Tibial artery (tissue), 4 donors: Measurements from ENCODE around the gene P2RX5.
A peak's percentile ranks its signal among the peaks of the same experiment; 100 is the strongest.

Source experiments
- DNase-seq, 2 donors: peaks; one replicate each; pipeline ENCODE4 v3.0.0-alpha.2; 2019
- H3K27ac ChIP-seq, 2 donors: fragments of 200-600 bp; sonication (generic) in 1 of 2; 1 replicate in 1 of 2; 2 replicates in 1 of 2; pipeline ENCODE4 v1.5.1; 2018 to 2019; ENCODE audit warnings: mild to moderate bottlenecking in 1 of 2
- H3K27me3 ChIP-seq, 2 donors: fragments of 200-600 bp; sonication (generic) in 1 of 2; one replicate each; pipeline versions ENCODE4 v1.5.1 to v1.6.0; 2016 to 2019
- H3K36me3 ChIP-seq, 3 donors: fragments of 200-600 bp; sonication (generic) in 2 of 3; one replicate each; pipeline ENCODE4 v1.5.1; 2016 to 2019; ENCODE audit warnings: mild to moderate bottlenecking in 2 of 3
- H3K4me1 ChIP-seq, 4 donors: fragments of 200-600 bp; sonication (generic) in 2 of 4; 1 replicate in 3 of 4; 2 replicates in 1 of 4; pipeline ENCODE4 v1.5.1; 2016 to 2019
- H3K4me3 ChIP-seq, 2 donors: fragments of 200-600 bp; sonication (generic) in 1 of 2; 1 replicate in 1 of 2; 2 replicates in 1 of 2; pipeline ENCODE4 v1.5.1; 2018 to 2019; ENCODE audit warnings: mild to moderate bottlenecking in 2 of 2
- H3K9me3 ChIP-seq, 3 donors: fragments of 200-600 bp; sonication (generic) in 1 of 3; one replicate each; pipeline ENCODE4 v1.5.1; 2016 to 2019
- CTCF ChIP-seq, 2 experiments: fragments of 200-600 bp in 1 of 2; fragments of 450-650 bp in 1 of 2; IDR thresholded peaks; one replicate each; pipeline ENCODE4 v1.5.1; 2017 to 2019; ENCODE audit warnings: antibody characterized with exemption in 2 of 2, mild to moderate bottlenecking in 1 of 2, moderate library complexity in 1 of 2
- intact Hi-C: fragments of 100-400 bp; cut with DNase I; formaldehyde crosslinking; loops from one replicate; pipeline ENCODE4 v1.15.0; 2023; ENCODE audit warnings: low total_unique reads

P2RX5 gene

GRCh38 chr17:3669085-3669347 is 26.9 kb downstream of the P2RX5 start:
- intact Hi-C loops, result loop anchor here (10.0 kb wide), 1 partner anchor 954 kb away; the partner anchor contains the start of gene CLUH
- Histone ChIP-seq H3K36me3 (peaks cover 11 to 22% (median 12%) of the 10 kb centered on the region in 3 donors), H3K27ac (peak overlapping the region; percentile 86 to 89), H3K4me3 (peak overlapping the region; percentile 92 to 98), H3K9me3 (no peaks in the 10 kb centered on the region), H3K27me3 (no peaks in the 10 kb centered on the region), H3K4me1 (peaks cover 6 to 32% (median 28%) of the 10 kb centered on the region in 4 donors)
- TF ChIP-seq CTCF (IDR thresholded peaks at IDR 0.05), result no peak
- DNase-seq, result no peak

- intact Hi-C loops, result loop anchor here (1.0 to 10.0 kb wide), 2 partner anchors 32 to 954 kb away; partner anchors contain the start of genes CLUH, CTNS and SHPK
- Histone ChIP-seq H3K4me1 (peaks cover 6 to 32% (median 28%) of the 10 kb centered on the region in 4 donors), H3K4me3 (peak within 1 kb of the TSS; percentile 92 to 98)
Measured at GRCh38 chr17:3668279-3669084, 27.5 kb downstream of the P2RX5 start, which contains the start of the genes EMC6 and TAX1BP3. Gene EMC6, plus strand, starts transcription at chr17:3668812. Its CDS starts 335 bp downstream, at chr17:3669147. Gene TAX1BP3, minus strand, starts transcription at chr17:3668578. Its CDS starts 52 bp downstream, at chr17:3668526.

GRCh38 chr17:3667366-3668278 is 28.3 kb downstream of the P2RX5 start:
- H3K4me1 ChIP-seq, result peaks cover 6 to 32% (median 28%) of the 10 kb centered on the region in 4 donors
- TF ChIP-seq CTCF (IDR thresholded peaks at IDR 0.05), result no peak
- H3K27me3 ChIP-seq, result no peaks in the 10 kb centered on the region
- H3K4me3 ChIP-seq, result peak overlapping the region; percentile 92 to 98
- H3K36me3 ChIP-seq, result peaks cover 21 to 36% (median 26%) of the 10 kb centered on the region in 3 donors
- peak; percentile 85 to 94 for DNase-seq
- peak overlapping the region; percentile 86 to 89 for H3K27ac ChIP-seq
- intact Hi-C loops, result loop anchor here (1.0 to 10.0 kb wide), 2 partner anchors 31 to 953 kb away; partner anchors contain the start of genes CLUH, CTNS and SHPK
- no peaks in the 10 kb centered on the region for H3K9me3 ChIP-seq

More at GRCh38 chr17:3668279-3669084, 27.5 kb downstream of the P2RX5 start, which contains the start of the genes EMC6 and TAX1BP3:
- no peak for TF ChIP-seq CTCF (IDR thresholded peaks at IDR 0.05)
- Histone ChIP-seq H3K27me3 (no peaks in the 10 kb centered on the region), H3K9me3 (no peaks in the 10 kb centered on the region), H3K27ac (peak within 1 kb of the TSS; percentile 86 to 89), H3K36me3 (peaks cover 16 to 27% (median 17%) of the 10 kb centered on the region in 3 donors)
- DNase-seq, result peak; percentile 99

GRCh38 chr17:3666516-3666915 is 29.4 kb downstream of the P2RX5 start:
- Histone ChIP-seq H3K27ac (peak overlapping the region; percentile 86 to 89), H3K27me3 (no peaks in the 10 kb centered on the region), H3K4me3 (peak overlapping the region in 1 of 2 donors; percentile 98), H3K36me3 (peaks cover 21 to 38% (median 32%) of the 10 kb centered on the region in 3 donors), H3K9me3 (no peaks in the 10 kb centered on the region), H3K4me1 (peaks cover 6 to 32% (median 28%) of the 10 kb centered on the region in 4 donors)
- no peak for DNase-seq
- intact Hi-C loops, result loop anchor here (10.0 kb wide), 1 partner anchor 952 kb away; the partner anchor contains the start of gene CLUH
- no peak for TF ChIP-seq CTCF (IDR thresholded peaks at IDR 0.05)

- no peaks in the 10 kb centered on the region for H3K9me3 ChIP-seq
- peaks cover 6 to 37% (median 30%) of the 10 kb centered on the region in 4 donors for H3K4me1 ChIP-seq
- no peak for TF ChIP-seq CTCF (IDR thresholded peaks at IDR 0.05)
- H3K36me3 ChIP-seq, result peaks cover 21 to 38% (median 32%) of the 10 kb centered on the region in 3 donors
- DNase-seq, result no peak
- peak overlapping the region; percentile 86 to 89 for H3K27ac ChIP-seq
- H3K27me3 ChIP-seq, result no peaks in the 10 kb centered on the region
- intact Hi-C loops, result loop anchor here (10.0 kb wide), 1 partner anchor 951 kb away; the partner anchor contains the start of gene CLUH
- H3K4me3 ChIP-seq, result no peak overlapping the region
Measured at GRCh38 chr17:3665834-3666233, 30.1 kb downstream of the P2RX5 start.
